NT2/D1 (cell line): ENCODE measurements around the gene CMC1.

ENCODE experiments used
- DNase-seq: peaks from one replicate; pipeline ENCODE4 v3.0.0-alpha.2; 2011; ENCODE audit warnings: low read depth, low spot score
- H3K27me3 ChIP-seq: 2 replicates; pipeline ENCODE4 v1.6.0; 2011; ENCODE audit warnings: mild to moderate bottlenecking; ENCODE audit not compliant: insufficient read length, insufficient read depth
- H3K36me3 ChIP-seq: 2 replicates; pipeline ENCODE4 v1.6.1; 2011; ENCODE audit warnings: mild to moderate bottlenecking, low read length, mixed read lengths; ENCODE audit not compliant: insufficient read depth, insufficient read length
- H3K4me1 ChIP-seq: 2 replicates; pipeline ENCODE4 v1.5.1; 2011; ENCODE audit not compliant: insufficient read depth, insufficient read length
- H3K4me3 ChIP-seq: 2 replicates; pipeline ENCODE4 v1.5.1; 2011; ENCODE audit warnings: low read depth; ENCODE audit not compliant: insufficient read length
- H3K9ac ChIP-seq: 2 replicates; pipeline ENCODE4 v1.6.0; 2011; ENCODE audit warnings: low read depth; ENCODE audit not compliant: insufficient read length
- H3K9me3 ChIP-seq: 2 replicates; pipeline ENCODE4 v1.5.1; 2011; ENCODE audit warnings: mild to moderate bottlenecking, low read length; ENCODE audit not compliant: insufficient read depth
- SUZ12 ChIP-seq: IDR thresholded peaks from 2 replicates; pipeline ENCODE4 v1.6.1; 2011; ENCODE audit not compliant: insufficient read length, insufficient read depth; ENCODE audit errors: extremely low read depth
- YY1 ChIP-seq: IDR thresholded peaks from 2 replicates; pipeline ENCODE4 v1.6.1; 2011; ENCODE audit not compliant: insufficient read length, insufficient read depth
- ZNF274 ChIP-seq: IDR thresholded peaks from 2 replicates; pipeline ENCODE4 v1.6.1; 2011; ENCODE audit warnings: mild to moderate bottlenecking, low read depth, low read length

The CMC1 gene

DNA sequence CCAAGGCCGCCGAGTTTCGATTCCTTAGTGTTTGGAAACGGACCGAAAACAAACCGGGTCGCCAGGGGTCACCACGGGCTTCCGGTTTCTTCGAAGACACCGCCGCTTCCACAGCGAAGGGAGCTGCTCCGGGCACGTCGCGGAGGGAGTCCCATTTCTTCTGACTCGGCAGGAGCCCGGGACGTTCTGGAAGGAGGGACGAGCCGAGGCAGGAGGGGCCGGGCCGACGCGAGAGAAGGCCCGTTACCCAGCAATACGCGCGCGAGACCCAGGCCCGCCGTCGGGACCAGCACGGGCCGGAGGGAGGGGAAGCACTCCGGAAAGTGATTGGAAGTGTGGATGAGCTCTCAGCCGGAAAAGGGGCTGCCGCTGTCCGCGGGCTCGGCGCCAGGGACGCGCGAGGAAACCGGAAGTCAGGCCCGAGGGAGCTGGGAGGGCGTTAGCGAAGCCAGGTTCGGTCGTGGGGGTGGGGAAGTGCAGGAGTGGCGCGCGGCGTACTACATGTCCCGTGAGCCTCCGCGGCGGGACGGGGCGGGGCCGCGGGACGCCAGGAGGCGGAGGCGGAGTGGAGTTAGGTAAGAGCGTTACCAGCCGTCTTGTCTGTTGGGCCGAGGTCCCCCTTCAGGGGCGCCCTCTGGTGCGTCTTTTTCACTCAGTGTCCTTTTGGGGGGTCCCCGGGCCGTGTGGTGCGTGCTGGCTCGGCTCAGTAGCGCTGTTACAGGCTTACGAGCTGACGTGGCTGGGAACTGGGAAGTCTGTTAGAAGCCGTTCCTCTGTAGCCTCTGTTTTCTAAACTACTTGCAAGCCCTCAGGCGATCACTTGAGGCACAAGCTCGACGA, 107.4 kb downstream of the CMC1 start, which contains the start of the genes AZI2 and ZCWPW2:
Gene AZI2, minus strand, starts transcription at position 196 of the 840 bp plus-strand sequence. CDS start 8,207 bp downstream, outside the sequence.
Gene ZCWPW2, plus strand, starts transcription at position 93 of the 840 bp plus-strand sequence. CDS start 64,348 bp downstream, outside the sequence.
- no peaks in the 10 kb centered on the region for H3K4me1 ChIP-seq
- H3K9ac ChIP-seq: peak within 1 kb of the TSS; percentile 66

DNA sequence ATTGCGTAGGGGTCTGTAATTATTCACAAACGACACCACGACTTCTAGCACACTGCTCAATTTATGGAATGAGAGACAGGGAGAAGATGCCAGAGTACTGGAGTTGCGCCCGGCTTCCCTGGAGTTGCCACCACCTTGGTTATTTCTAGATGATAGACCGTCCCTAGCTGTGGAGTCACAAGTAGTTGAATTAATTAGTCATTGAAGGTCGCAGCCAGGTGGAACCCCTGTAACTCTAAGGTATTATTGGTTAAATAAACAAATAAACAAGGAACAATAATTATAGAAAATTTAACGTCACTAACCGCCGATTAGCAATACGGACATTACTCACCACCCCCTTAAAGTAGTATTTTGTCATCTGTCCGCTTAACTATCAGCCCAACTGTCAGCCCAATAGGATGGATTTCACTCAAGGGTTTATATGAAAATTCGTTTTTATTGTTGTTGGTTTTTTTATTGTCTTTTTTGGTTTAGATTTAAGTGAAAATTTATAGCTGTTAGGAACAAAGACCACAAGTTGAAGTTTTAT, 108.1 kb downstream of the CMC1 start:
- no peak for TF ChIP-seq YY1
- TF ChIP-seq ZNF274: no peak
- TF ChIP-seq SUZ12: no peak
- no peaks in the 10 kb centered on the region for H3K4me1 ChIP-seq
- no peaks in the 10 kb centered on the region for H3K9me3 ChIP-seq
- H3K9ac ChIP-seq: peak overlapping the region; percentile 66
- DNase-seq: no peak
- peak overlapping the region; percentile 64 for H3K4me3 ChIP-seq
- peaks cover 5% of the 10 kb centered on the region for H3K36me3 ChIP-seq
- H3K27me3 ChIP-seq: no peaks in the 10 kb centered on the region

More for the DNA sequence above, 107.4 kb downstream of the CMC1 start, which contains the start of the genes AZI2 and ZCWPW2:
- peak; percentile 89 for DNase-seq
- Histone ChIP-seq H3K9me3 (no peaks in the 10 kb centered on the region), H3K36me3 (peaks cover 5% of the 10 kb centered on the region), H3K4me3 (peak within 1 kb of the TSS; percentile 64), H3K27me3 (no peaks in the 10 kb centered on the region)
- TF ChIP-seq YY1 (no peak), ZNF274 (no peak), SUZ12 (no peak)
